Peyer's patch (tissue), 4 donors: ENCODE measurements around the gene C1orf74.

ENCODE experiments used
- POLR2A ChIP-seq, 2 donors: fragments of 450-650 bp; IDR thresholded peaks; one replicate each; pipeline ENCODE4 v1.5.1; 2017; ENCODE audit warnings: antibody characterized with exemption in 2 of 2, mild to moderate bottlenecking in 2 of 2, moderate library complexity in 2 of 2
- TF ChIP-seq, protein P1 (sequence below), 6 experiments: fragments of 450-650 bp in 4 of 6; fragments of 200-600 bp in 2 of 6; sonication (generic) in 1 of 6; IDR thresholded peaks; one replicate each; pipeline ENCODE4 v1.5.1; 2017 to 2019; ENCODE audit warnings: antibody characterized with exemption in 6 of 6, mild to moderate bottlenecking in 3 of 6, moderate library complexity in 1 of 6

DNA sequence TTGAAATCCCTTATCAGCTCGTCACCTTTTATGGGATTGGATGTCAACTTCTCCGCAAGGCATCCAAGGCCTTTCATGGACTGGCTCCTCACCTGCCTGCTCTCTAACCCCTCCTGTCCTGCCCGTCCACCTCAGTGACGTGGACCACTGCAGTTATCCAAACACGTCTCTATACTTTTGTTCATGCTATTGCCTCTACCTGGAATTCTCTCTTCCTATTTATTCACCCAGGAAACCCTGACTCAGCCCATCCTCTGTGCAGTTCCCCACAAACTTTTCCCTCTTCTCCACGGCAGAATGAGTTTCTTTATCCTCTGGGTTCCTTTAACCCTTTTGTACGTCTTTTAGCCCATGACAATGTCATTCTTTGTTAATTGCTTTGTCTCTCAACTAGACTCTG lies 38.3 kb upstream of the C1orf74 start:
- TF ChIP-seq POLR2A (IDR thresholded peaks at IDR 0.05) = no peak
- TF ChIP-seq, protein P1, sequence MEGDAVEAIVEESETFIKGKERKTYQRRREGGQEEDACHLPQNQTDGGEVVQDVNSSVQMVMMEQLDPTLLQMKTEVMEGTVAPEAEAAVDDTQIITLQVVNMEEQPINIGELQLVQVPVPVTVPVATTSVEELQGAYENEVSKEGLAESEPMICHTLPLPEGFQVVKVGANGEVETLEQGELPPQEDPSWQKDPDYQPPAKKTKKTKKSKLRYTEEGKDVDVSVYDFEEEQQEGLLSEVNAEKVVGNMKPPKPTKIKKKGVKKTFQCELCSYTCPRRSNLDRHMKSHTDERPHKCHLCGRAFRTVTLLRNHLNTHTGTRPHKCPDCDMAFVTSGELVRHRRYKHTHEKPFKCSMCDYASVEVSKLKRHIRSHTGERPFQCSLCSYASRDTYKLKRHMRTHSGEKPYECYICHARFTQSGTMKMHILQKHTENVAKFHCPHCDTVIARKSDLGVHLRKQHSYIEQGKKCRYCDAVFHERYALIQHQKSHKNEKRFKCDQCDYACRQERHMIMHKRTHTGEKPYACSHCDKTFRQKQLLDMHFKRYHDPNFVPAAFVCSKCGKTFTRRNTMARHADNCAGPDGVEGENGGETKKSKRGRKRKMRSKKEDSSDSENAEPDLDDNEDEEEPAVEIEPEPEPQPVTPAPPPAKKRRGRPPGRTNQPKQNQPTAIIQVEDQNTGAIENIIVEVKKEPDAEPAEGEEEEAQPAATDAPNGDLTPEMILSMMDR (IDR thresholded peaks at IDR 0.05) = no peak
